Endodermal cell (in vitro differentiated cells): Measurements from ENCODE around the gene GCNT2. TPM values are rescaled to one million over a fixed set of nuclear protein-coding genes. Genes with fewer than 3 reads are reported as not detected.

Source experiments
- DNase-seq: peaks from one replicate; pipeline ENCODE4 v3.0.0-alpha.2; 2017
- H3K27ac ChIP-seq: 2 replicates; pipeline ENCODE4 v1.5.1; 2013; ENCODE audit warnings: mild to moderate bottlenecking, low read depth, low read length, moderate library complexity
- H3K27me3 ChIP-seq: 2 replicates; pipeline ENCODE4 v1.6.1; 2013; ENCODE audit warnings: mild to moderate bottlenecking, low read length, moderate library complexity; ENCODE audit not compliant: insufficient read depth, control insufficient read depth, poor library complexity, severe bottlenecking
- H3K36me3 ChIP-seq: 2 replicates; pipeline ENCODE4 v1.7.0; 2013; ENCODE audit warnings: mild to moderate bottlenecking, low read length, moderate library complexity; ENCODE audit not compliant: control insufficient read depth, insufficient read depth
- H3K4me1 ChIP-seq: one replicate; pipeline ENCODE4 v1.7.0; 2013; ENCODE audit warnings: low read length; ENCODE audit not compliant: control insufficient read depth, insufficient read depth
- H3K4me3 ChIP-seq: 2 replicates; pipeline ENCODE4 v1.5.1; 2013; ENCODE audit warnings: mild to moderate bottlenecking, low read length, moderate library complexity
- H3K9ac ChIP-seq: 2 replicates; pipeline ENCODE4 v1.6.1; 2013; ENCODE audit warnings: mild to moderate bottlenecking, low read length, moderate library complexity; ENCODE audit not compliant: poor library complexity, severe bottlenecking; ENCODE audit errors: extremely low read depth
- H3K9me3 ChIP-seq: 2 replicates; pipeline ENCODE4 v1.6.1; 2013; ENCODE audit warnings: mild to moderate bottlenecking, low read length, moderate library complexity; ENCODE audit not compliant: control insufficient read depth
- H3K27ac Mint-ChIP-seq: 2 replicates; pipeline ENCODE4 v1.8.0; 2020; ENCODE audit warnings: mixed read lengths
- H3K27me3 Mint-ChIP-seq: 2 replicates; pipeline ENCODE4 v1.8.0; 2021; ENCODE audit warnings: mild to moderate bottlenecking, mixed read lengths; ENCODE audit not compliant: insufficient read depth
- H3K36me3 Mint-ChIP-seq: 2 replicates; pipeline ENCODE4 v1.8.0; 2020; ENCODE audit warnings: low read depth, mixed read lengths
- H3K4me1 Mint-ChIP-seq: 2 replicates; pipeline ENCODE4 v1.8.0; 2020; ENCODE audit warnings: mixed read lengths
- H3K4me3 Mint-ChIP-seq: 2 replicates; pipeline ENCODE4 v1.8.0; 2020; ENCODE audit warnings: mild to moderate bottlenecking, moderate library complexity, mixed read lengths
- H3K9me3 Mint-ChIP-seq: 2 replicates; pipeline ENCODE4 v1.8.0; 2020; ENCODE audit warnings: mild to moderate bottlenecking, mixed read lengths
- CTCF ChIP-seq: fragments of 200-600 bp; sonication (generic); conservative IDR thresholded peaks from 2 replicates; pipeline ENCODE4 v1.5.0; 2021; ENCODE audit warnings: antibody characterized with exemption, mild to moderate bottlenecking
- WGBS, 2 experiments: methylation state at CpG; one replicate each; pipeline versions ENCODE4 v1.1.5 to v1.1.7; 2013; ENCODE audit warnings: missing lambda C conversion rate in 2 of 2, mixed read lengths in 1 of 2; ENCODE audit not compliant: insufficient coverage in 1 of 2, insufficient read length in 1 of 2; 5-methylcytosine and 5-hydroxymethylcytosine counted together
- long read RNA-seq, 4 experiments: library from polyadenylated mRNA in 2 of 4; library from RNA in 1 of 4; library from capped mRNA in 1 of 4; stranded (forward) in 3 of 4; unstranded in 1 of 4; transcript quantifications; one replicate each; pipeline ENCODE4 v2.0.0, GENCODE V29; 2020 to 2021; ENCODE audit warnings: inconsistent platforms in 1 of 4
- polyA plus RNA-seq, 2 experiments: library from polyadenylated mRNA; stranded (reverse); fragments of 50-300 nt; gene quantifications; one replicate each; pipeline ENCODE4 v1.2.3, GENCODE V29; 2013
- total RNA-seq, 2 donors: library from RNA; stranded (reverse); fragmentation: NEBNext Ultra II Directional in 1 of 2; extraction: Animal tissue kit (Norgen Biotek cat#: 25700) in 1 of 2; gene quantifications; 2 replicates in 1 of 2; 3 replicates in 1 of 2; pipeline ENCODE4 v1.2.1, GENCODE V29; 2021

GCNT2 gene
- 10 to 100 TPM; 23.3 to 24.9 TPM for total RNA-seq
- 17.8 TPM for polyA plus RNA-seq (2013, experiment 1 of 2)
- polyA plus RNA-seq (2013, experiment 2 of 2), result 17.7 TPM
- long read RNA-seq, experiment 1, full-length matches to known transcripts, result 2 of 8 reads
- long read RNA-seq, experiment 1, partial matches to known transcripts, result 6 of 8 reads
- long read RNA-seq, experiment 1, other reads (novel, unspliced or antisense), result 0 of 8 reads
- long read RNA-seq, experiment 2, full-length matches to known transcripts, result 54 of 59 reads
- long read RNA-seq, experiment 2, partial matches to known transcripts, result 0 of 59 reads
- long read RNA-seq, experiment 2, other reads (novel, unspliced or antisense), result 5 of 59 reads
- long read RNA-seq, experiment 3, full-length matches to known transcripts, result 121 of 124 reads
- long read RNA-seq, experiment 3, partial matches to known transcripts, result 1 of 124 reads
- long read RNA-seq, experiment 3, other reads (novel, unspliced or antisense), result 2 of 124 reads
- long read RNA-seq, experiment 4, full-length matches to known transcripts, result 2 of 9 reads
- long read RNA-seq, experiment 4, partial matches to known transcripts, result 0 of 9 reads
- long read RNA-seq, experiment 4, other reads (novel, unspliced or antisense), result 7 of 9 reads

- H3K27ac Mint-ChIP-seq, result peak within 1 kb of the TSS; percentile 92
- no peaks in the 10 kb centered on the region for H3K27me3 ChIP-seq
- peak within 1 kb of the TSS; percentile 44 for H3K4me3 ChIP-seq
- H3K36me3 Mint-ChIP-seq, result no peaks in the 10 kb centered on the region
- no peaks in the 10 kb centered on the region for H3K9me3 ChIP-seq
- no peaks in the 10 kb centered on the region for H3K36me3 ChIP-seq
- no peaks in the 10 kb centered on the region for H3K9me3 Mint-ChIP-seq
- H3K27ac ChIP-seq, result no peak within 1 kb of the TSS
- H3K4me3 Mint-ChIP-seq, result peak within 1 kb of the TSS; percentile 13
- H3K27me3 Mint-ChIP-seq, result no peaks in the 10 kb centered on the region
- DNase-seq, result peak; percentile 89
- H3K4me1 ChIP-seq, result peaks cover 8% of the 10 kb centered on the region
- TF ChIP-seq CTCF, result no peak
- 21 to 29% methylated on average over 9 to 12 of the region's 12 CpGs for WGBS, 2 experiments
- no peak within 1 kb of the TSS for H3K9ac ChIP-seq
- H3K4me1 Mint-ChIP-seq, result peaks cover 36% of the 10 kb centered on the region
Measured at GRCh38 chr6:10521104-10521808, at the start of gene GCNT2. GCNT2 (plus strand) TSS chr6:10521351; CDS start chr6:10528912, 7,561 bp downstream.

- peaks cover 16% of the 10 kb centered on the region for H3K27me3 Mint-ChIP-seq
- DNase-seq, result no peak
- H3K27ac Mint-ChIP-seq, result no peak overlapping the region
- Histone ChIP-seq H3K36me3 (no peaks in the 10 kb centered on the region), H3K9ac (no peak overlapping the region), H3K4me3 (no peak overlapping the region), H3K9me3 (peaks cover 4% of the 10 kb centered on the region), H3K27me3 (no peaks in the 10 kb centered on the region), H3K27ac (no peak overlapping the region), H3K4me1 (no peaks in the 10 kb centered on the region)
- WGBS, 2 experiments, result 95 to 100% methylated on average over 2 to 3 of the region's 3 CpGs
- H3K9me3 Mint-ChIP-seq, result no peaks in the 10 kb centered on the region
- no peak for TF ChIP-seq CTCF
- H3K4me3 Mint-ChIP-seq, result no peak overlapping the region
- H3K4me1 Mint-ChIP-seq, result no peaks in the 10 kb centered on the region
- no peaks in the 10 kb centered on the region for H3K36me3 Mint-ChIP-seq
Measured at GRCh38 chr6:10472634-10473033, 48.5 kb upstream of the GCNT2 start.

- peaks cover 8% of the 10 kb centered on the region for H3K27me3 Mint-ChIP-seq
- no peak overlapping the region for H3K4me3 Mint-ChIP-seq
- Histone ChIP-seq H3K9ac (no peak overlapping the region), H3K27me3 (no peaks in the 10 kb centered on the region), H3K27ac (no peak overlapping the region), H3K4me1 (no peaks in the 10 kb centered on the region), H3K9me3 (no peaks in the 10 kb centered on the region), H3K36me3 (no peaks in the 10 kb centered on the region), H3K4me3 (no peak overlapping the region)
- H3K27ac Mint-ChIP-seq, result no peak overlapping the region
- TF ChIP-seq CTCF, result peak; percentile 88
- H3K9me3 Mint-ChIP-seq, result peaks cover 17% of the 10 kb centered on the region
- H3K4me1 Mint-ChIP-seq, result no peaks in the 10 kb centered on the region
- no peaks in the 10 kb centered on the region for H3K36me3 Mint-ChIP-seq
- WGBS, 2 experiments, result 68 to 71% methylated on average over 7 to 10 of the region's 10 CpGs
- DNase-seq, result no peak
Measured at GRCh38 chr6:10478187-10479040, 42.7 kb upstream of the GCNT2 start.
